ENCODE results near the gene ZNF385B. TPM values are rescaled to one million over a fixed set of nuclear protein-coding genes. Genes with fewer than 3 reads are reported as not detected.
A peak's percentile ranks its signal among the peaks of the same experiment; 100 is the strongest.

Gene ZNF385B
- total RNA-seq, 1 experiment from 2014 or later, result 0.77 TPM

- peaks cover 25% of the 10 kb centered on the region for H3K4me1 Mint-ChIP-seq (ENCODE audit: low read depth, unreplicated experiment)
- DNase-seq, result no peak
- Histone ChIP-seq H3K36me3 (ENCODE audit: control insufficient read depth, insufficient read depth, low read length) (no peaks in the 10 kb centered on the region), H3K9me3 (0 out of 2 replicates have a peak, but pooled peaks cover 4% of the 10 kb centered on the region), H3K27me3 (replicated peaks; ENCODE audit: control insufficient read depth, insufficient read depth, low read length) (no peaks in the 10 kb centered on the region), H3K4me1 (peaks cover 18% of the 10 kb centered on the region), H3K4me3 (ENCODE audit: low read depth, low read length) (no peak overlapping the region)
- intact Hi-C loops (cut with micrococcal nuclease; ENCODE audit: unreplicated experiment), result no loop called here
- peaks cover 37% of the 10 kb centered on the region for H3K9me3 Mint-ChIP-seq (ENCODE audit: unreplicated experiment)
- no TSS peak for BruUV-seq (replicated peaks)
- CTCF ChIA-PET, result no interaction called here
- no peaks in the 10 kb centered on the region for H3K27me3 Mint-ChIP-seq (ENCODE audit: insufficient read depth, unreplicated experiment)
- POLR2A ChIA-PET, result no interaction called here
- no peak overlapping the region for H3K27ac Mint-ChIP-seq (ENCODE audit: unreplicated experiment)
- no peak for TF ChIP-seq CTCF (IDR thresholded peaks at IDR 0.05; ENCODE audit: insufficient read depth in 1 of 2, low read depth in 1 of 2, low read length in 1 of 2, severe bottlenecking in 1 of 2, unreplicated experiment in 1 of 2)
- H3K4me3 Mint-ChIP-seq (ENCODE audit: unreplicated experiment), result no peak overlapping the region
- no peaks in the 10 kb centered on the region for H3K36me3 Mint-ChIP-seq (ENCODE audit: insufficient read depth, unreplicated experiment)
These were observed 145.5 kb downstream of the ZNF385B start for GRCh38 chr2:179715871-179716270.

DNA sequence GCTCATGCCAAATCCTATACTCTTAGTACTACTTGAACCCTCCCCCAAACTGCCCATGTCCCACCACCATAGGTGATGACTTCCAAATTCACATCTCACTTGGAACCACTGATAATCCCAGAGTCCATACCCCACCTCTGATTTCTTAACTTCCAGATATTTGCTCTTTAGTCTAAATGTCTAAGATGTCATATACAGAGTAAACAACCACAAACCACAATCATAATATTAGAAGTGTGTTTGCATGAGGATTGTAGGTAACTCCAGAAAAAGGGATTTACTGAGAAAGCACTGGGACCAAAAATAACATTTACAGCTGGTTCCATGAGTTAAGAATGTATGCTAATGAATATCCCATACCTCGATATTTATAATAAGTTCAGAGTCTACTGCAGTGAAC is 146.2 kb downstream of the ZNF385B start:
- H3K4me1 Mint-ChIP-seq (ENCODE audit: low read depth, unreplicated experiment), result peaks cover 25% of the 10 kb centered on the region
- CTCF ChIA-PET, result no interaction called here
- no peak for DNase-seq
- Histone ChIP-seq H3K9me3 (0 out of 2 replicates have a peak, but pooled peaks cover 4% of the 10 kb centered on the region), H3K4me3 (ENCODE audit: low read depth, low read length) (no peak overlapping the region), H3K27me3 (replicated peaks; ENCODE audit: control insufficient read depth, insufficient read depth, low read length) (no peaks in the 10 kb centered on the region), H3K4me1 (peaks cover 24% of the 10 kb centered on the region), H3K36me3 (ENCODE audit: control insufficient read depth, insufficient read depth, low read length) (no peaks in the 10 kb centered on the region)
- H3K4me3 Mint-ChIP-seq (ENCODE audit: unreplicated experiment), result no peak overlapping the region
- peaks cover 43% of the 10 kb centered on the region for H3K9me3 Mint-ChIP-seq (ENCODE audit: unreplicated experiment)
- no peaks in the 10 kb centered on the region for H3K27me3 Mint-ChIP-seq (ENCODE audit: insufficient read depth, unreplicated experiment)
- no peak for TF ChIP-seq CTCF (IDR thresholded peaks at IDR 0.05; ENCODE audit: insufficient read depth in 1 of 2, low read depth in 1 of 2, low read length in 1 of 2, severe bottlenecking in 1 of 2, unreplicated experiment in 1 of 2)
- H3K36me3 Mint-ChIP-seq (ENCODE audit: insufficient read depth, unreplicated experiment), result no peaks in the 10 kb centered on the region
- intact Hi-C loops (cut with micrococcal nuclease; ENCODE audit: unreplicated experiment), result no loop called here
- no TSS peak for BruUV-seq (replicated peaks)
- POLR2A ChIA-PET, result no interaction called here
- H3K27ac Mint-ChIP-seq (ENCODE audit: unreplicated experiment), result no peak overlapping the region

DNA sequence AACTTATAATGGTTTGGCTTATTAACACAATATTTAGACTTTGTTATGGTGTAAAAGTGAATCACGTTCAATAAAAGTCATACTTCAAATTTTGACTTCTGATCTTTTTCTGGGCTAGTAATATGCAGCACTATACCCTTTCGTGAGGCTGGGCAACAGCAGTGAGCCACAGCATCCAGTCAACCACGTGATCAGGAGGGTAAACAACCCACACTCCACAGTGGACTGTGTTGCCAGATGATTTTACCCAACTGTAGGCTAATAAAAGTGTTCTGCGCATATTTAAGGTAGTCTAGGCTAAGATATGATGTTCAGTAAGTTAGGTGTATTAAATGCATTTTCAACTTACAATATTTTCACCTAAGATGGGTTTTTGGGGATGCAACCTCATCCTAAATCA is 148.6 kb downstream of the ZNF385B start:
- Histone ChIP-seq H3K4me1 (peaks cover 35% of the 10 kb centered on the region), H3K27me3 (replicated peaks; ENCODE audit: control insufficient read depth, insufficient read depth, low read length) (no peaks in the 10 kb centered on the region), H3K36me3 (ENCODE audit: control insufficient read depth, insufficient read depth, low read length) (no peaks in the 10 kb centered on the region), H3K9me3 (0 out of 2 replicates have a peak, but pooled peaks cover 7% of the 10 kb centered on the region), H3K4me3 (ENCODE audit: low read depth, low read length) (no peak overlapping the region)
- peaks cover 44% of the 10 kb centered on the region for H3K9me3 Mint-ChIP-seq (ENCODE audit: unreplicated experiment)
- intact Hi-C loops (cut with micrococcal nuclease; ENCODE audit: unreplicated experiment), result no loop called here
- no peak overlapping the region for H3K4me3 Mint-ChIP-seq (ENCODE audit: unreplicated experiment)
- ChIA-PET POLR2A (no interaction called here), CTCF (no interaction called here)
- no TSS peak for BruUV-seq (replicated peaks)
- peak overlapping the region; percentile 46 for H3K27ac Mint-ChIP-seq (ENCODE audit: unreplicated experiment)
- no peak for TF ChIP-seq CTCF (IDR thresholded peaks at IDR 0.05; ENCODE audit: insufficient read depth in 1 of 2, low read depth in 1 of 2, low read length in 1 of 2, severe bottlenecking in 1 of 2, unreplicated experiment in 1 of 2)
- no peaks in the 10 kb centered on the region for H3K27me3 Mint-ChIP-seq (ENCODE audit: insufficient read depth, unreplicated experiment)
- peaks cover 25% of the 10 kb centered on the region for H3K4me1 Mint-ChIP-seq (ENCODE audit: low read depth, unreplicated experiment)
- H3K36me3 Mint-ChIP-seq (ENCODE audit: insufficient read depth, unreplicated experiment), result no peaks in the 10 kb centered on the region
- DNase-seq, result no peak

Data from Caco-2 (cell line).